ENCODE data around the gene NUFIP2. TPM values are rescaled to one million over a fixed set of nuclear protein-coding genes. Genes with fewer than 3 reads are reported as not detected.

NUFIP2 gene, protein sequence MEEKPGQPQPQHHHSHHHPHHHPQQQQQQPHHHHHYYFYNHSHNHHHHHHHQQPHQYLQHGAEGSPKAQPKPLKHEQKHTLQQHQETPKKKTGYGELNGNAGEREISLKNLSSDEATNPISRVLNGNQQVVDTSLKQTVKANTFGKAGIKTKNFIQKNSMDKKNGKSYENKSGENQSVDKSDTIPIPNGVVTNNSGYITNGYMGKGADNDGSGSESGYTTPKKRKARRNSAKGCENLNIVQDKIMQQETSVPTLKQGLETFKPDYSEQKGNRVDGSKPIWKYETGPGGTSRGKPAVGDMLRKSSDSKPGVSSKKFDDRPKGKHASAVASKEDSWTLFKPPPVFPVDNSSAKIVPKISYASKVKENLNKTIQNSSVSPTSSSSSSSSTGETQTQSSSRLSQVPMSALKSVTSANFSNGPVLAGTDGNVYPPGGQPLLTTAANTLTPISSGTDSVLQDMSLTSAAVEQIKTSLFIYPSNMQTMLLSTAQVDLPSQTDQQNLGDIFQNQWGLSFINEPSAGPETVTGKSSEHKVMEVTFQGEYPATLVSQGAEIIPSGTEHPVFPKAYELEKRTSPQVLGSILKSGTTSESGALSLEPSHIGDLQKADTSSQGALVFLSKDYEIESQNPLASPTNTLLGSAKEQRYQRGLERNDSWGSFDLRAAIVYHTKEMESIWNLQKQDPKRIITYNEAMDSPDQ
- 41.7 to 68.3 TPM (median 60.9 TPM) in 5 replicates for total RNA-seq (2022; extraction: Qiagen RNA extraction; ENCODE audit: low read depth)

DNA sequence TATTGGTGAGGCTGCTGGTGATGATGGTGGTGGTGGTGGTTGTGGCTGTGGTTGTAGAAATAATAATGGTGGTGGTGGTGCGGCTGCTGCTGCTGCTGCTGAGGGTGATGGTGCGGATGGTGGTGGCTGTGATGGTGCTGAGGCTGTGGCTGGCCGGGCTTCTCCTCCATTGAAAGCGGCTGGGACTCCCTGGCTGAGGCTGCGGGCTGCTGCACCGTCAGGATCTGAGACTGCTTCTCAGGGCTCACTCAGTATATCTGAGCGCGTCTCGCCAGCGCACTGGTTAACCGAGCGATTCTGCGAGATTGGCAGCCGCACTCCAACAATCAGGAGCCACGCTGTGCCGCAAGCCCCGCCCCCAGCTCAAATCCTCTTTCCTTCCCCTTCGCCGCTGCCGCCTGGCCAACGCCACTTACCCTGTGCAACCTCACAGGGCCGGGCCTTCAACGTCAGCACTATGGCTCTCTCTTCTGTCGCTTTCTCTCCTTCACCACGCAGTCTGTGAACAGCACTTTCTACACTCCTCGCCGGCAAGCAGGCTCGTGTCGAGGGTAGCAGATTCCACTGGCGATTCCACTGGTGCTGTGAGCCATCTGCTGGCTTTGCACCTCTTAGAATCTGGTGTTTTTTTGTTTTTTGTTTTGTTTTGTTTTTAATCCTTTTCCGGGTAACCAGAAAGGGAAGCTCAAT lies at the start of gene NUFIP2:
Gene NUFIP2, minus strand, starts transcription at position 259 of the 690 bp plus-strand sequence. Its CDS starts 89 bp downstream, at position 170.

DNA sequence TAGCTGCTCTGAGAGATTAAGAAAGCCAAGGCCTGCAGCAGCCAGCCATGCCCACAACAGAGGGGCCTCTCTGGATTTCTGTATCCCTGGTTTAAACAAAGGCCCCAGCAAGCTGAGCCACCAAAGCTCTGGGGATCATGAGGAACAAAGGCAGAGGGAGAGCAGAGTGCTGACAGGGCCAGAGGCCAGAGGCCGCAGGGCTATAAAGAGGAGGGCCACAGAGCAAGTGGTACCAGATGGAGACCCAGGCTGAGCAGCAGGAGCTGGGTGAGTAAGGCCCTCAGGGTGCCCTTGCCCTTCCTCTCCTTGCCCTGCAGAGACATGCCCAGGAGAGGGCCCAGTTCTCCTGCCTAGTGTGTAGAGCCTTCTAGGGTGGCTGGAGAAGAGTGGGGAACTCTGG lies 47.3 kb downstream of the NUFIP2 start, which contains the start of gene CRYBA1:
Gene CRYBA1, plus strand, starts transcription at position 232 of the 400 bp plus-strand sequence. Its CDS starts 5 bp downstream, at position 237.

Other genes with a start within 250 kb of the NUFIP2 start
- gene MYO18A, start 113.8 kb downstream of the NUFIP2 start, total RNA-seq (2022; extraction: Qiagen RNA extraction; ENCODE audit: low read depth) = 25.5 to 35.1 TPM (median 32.3 TPM) in 5 replicates
- not detected in 5 replicates for gene CRYBA1, start 47.3 kb downstream of the NUFIP2 start, total RNA-seq (2022; extraction: Qiagen RNA extraction; ENCODE audit: low read depth)
- 18.4 to 33.4 TPM (median 28.7 TPM) in 5 replicates for gene TAOK1, start 96.2 kb upstream of the NUFIP2 start, total RNA-seq (2022; extraction: Qiagen RNA extraction; ENCODE audit: low read depth)

All from A549 treated with DMSO at 1 μM for 4 hours (cell line).